Thyroid gland (tissue), 4 donors: Measurements from ENCODE around the gene HSD17B1.

Experiments
- CTCF ChIP-seq, 6 experiments: fragments of 200-600 bp in 3 of 6; fragments of 450-650 bp in 3 of 6; sonication (generic) in 3 of 6; IDR thresholded peaks; one replicate each; pipeline ENCODE4 v1.5.1; 2016 to 2019; ENCODE audit warnings: antibody characterized with exemption in 6 of 6, mild to moderate bottlenecking in 2 of 6, inconsistent platforms in 1 of 6, moderate library complexity in 1 of 6
- POLR2A ChIP-seq, 2 donors: fragments of 450-650 bp; IDR thresholded peaks; one replicate each; pipeline ENCODE4 v1.6.1; 2017; ENCODE audit warnings: antibody characterized with exemption in 2 of 2, mild to moderate bottlenecking in 2 of 2, moderate library complexity in 1 of 2

- TF ChIP-seq CTCF (IDR thresholded peaks at IDR 0.05) = no peak
- no peak for TF ChIP-seq POLR2A (IDR thresholded peaks at IDR 0.05)
Observed at GRCh38 chr17:42563143-42563509, 10.4 kb downstream of the HSD17B1 start.
